H1 (cell line): ENCODE data around the gene NSDHL. TPM values are rescaled to one million over a fixed set of nuclear protein-coding genes. Genes with fewer than 3 reads are reported as not detected.

Experiments used
- CTCF ChIA-PET: fragments of 300-600 bp; sonication (Branson Sonifier 250); formaldehyde crosslinking; loops from one replicate; lab custom pipeline; 2021; ENCODE audit not compliant: partially characterized antibody; lab: Charles Lee
- POLR2A ChIA-PET: fragments of 300-600 bp; sonication (Branson Sonifier 250); formaldehyde crosslinking; loops from one replicate; lab custom pipeline; 2021; ENCODE audit warnings: inconsistent platforms; ENCODE audit not compliant: partially characterized antibody; lab: Charles Lee
- DNase-seq, 2 experiments: peaks; one replicate each; pipeline versions ENCODE4 v3.0.0 to v3.0.0-alpha.2; 2010 to 2022; ENCODE audit warnings: low spot score in 2 of 2, low read depth in 1 of 2, mixed read lengths in 1 of 2
- FAIRE-seq: peaks from 2 replicates; lab custom pipeline; 2011; peaks lifted over from hg19 to GRCh38; lab: Jason Lieb, UNC
- H2AFZ ChIP-seq: 2 replicates; pipeline ENCODE4 v1.8.1; 2012; ENCODE audit warnings: low read length, inconsistent platforms
- H2AK5ac ChIP-seq: 2 replicates; pipeline ENCODE4 v1.6.1; 2013; ENCODE audit warnings: low read depth, low read length
- H2BK120ac ChIP-seq: replicated peaks from 2 replicates; pipeline ENCODE3; 2013; ENCODE audit warnings: low read depth, low read length, inconsistent platforms
- H2BK12ac ChIP-seq: 2 replicates; pipeline ENCODE4 v1.6.1; 2013; ENCODE audit warnings: low read depth, low read length
- H2BK15ac ChIP-seq: 2 replicates; pipeline ENCODE4 v1.6.1; 2013; ENCODE audit warnings: low read length
- H2BK20ac ChIP-seq: 2 replicates; pipeline ENCODE4 v1.6.1; 2013; ENCODE audit warnings: low read length
- H2BK5ac ChIP-seq: 2 replicates; pipeline ENCODE4 v1.6.1; 2013; ENCODE audit warnings: low read depth, low read length
- H3K14ac ChIP-seq: 2 replicates; pipeline ENCODE4 v1.6.1; 2013; ENCODE audit warnings: inconsistent platforms; ENCODE audit not compliant: insufficient read length
- H3K18ac ChIP-seq: 2 replicates; pipeline ENCODE4 v1.6.1; 2013; ENCODE audit warnings: low read length; ENCODE audit errors: extremely low read depth
- H3K23ac ChIP-seq: 2 replicates; pipeline ENCODE4 v1.6.1; 2013; ENCODE audit warnings: inconsistent platforms; ENCODE audit not compliant: insufficient read length
- H3K23me2 ChIP-seq: 2 replicates; pipeline ENCODE4 v1.6.1; 2013; ENCODE audit warnings: low read depth, low read length
- H3K27ac ChIP-seq: 2 replicates; pipeline ENCODE4 v1.6.1; 2011; ENCODE audit warnings: low read depth, low read length, inconsistent platforms
- H3K27me3 ChIP-seq, 4 experiments: replicated peaks in 1 of 4; 1 replicate in 1 of 4; 2 replicates in 3 of 4; pipeline versions ENCODE4 v1.6.1 to v1.8.1; 2011 to 2013; ENCODE audit warnings: low read length in 3 of 4, mild to moderate bottlenecking in 3 of 4, inconsistent platforms in 2 of 4, mixed read lengths in 2 of 4, moderate library complexity in 1 of 4; ENCODE audit not compliant: control insufficient read depth in 3 of 4, insufficient read depth in 3 of 4; ENCODE audit errors: extremely low read depth in 1 of 4
- H3K36me3 ChIP-seq, 4 experiments: 2 replicates each; pipeline versions ENCODE4 v1.6.1 to v1.8.1; 2011 to 2013; ENCODE audit warnings: mild to moderate bottlenecking in 4 of 4, low read length in 3 of 4, moderate library complexity in 2 of 4, control low read depth in 1 of 4, inconsistent platforms in 1 of 4; ENCODE audit not compliant: insufficient read depth in 4 of 4, control insufficient read depth in 2 of 4
- H3K4ac ChIP-seq: replicated peaks from 2 replicates; pipeline ENCODE3; 2013; ENCODE audit warnings: low read length, low read depth, mixed read lengths, inconsistent platforms; ENCODE audit not compliant: insufficient read length
- H3K4me1 ChIP-seq, 4 experiments: replicated peaks in 1 of 4; 1 replicate in 1 of 4; 2 replicates in 3 of 4; pipeline versions ENCODE4 v1.6.1 to v1.8.1; 2011 to 2013; ENCODE audit warnings: low read length in 3 of 4, inconsistent platforms in 2 of 4, mixed read lengths in 1 of 4; ENCODE audit not compliant: insufficient read depth in 4 of 4, control insufficient read depth in 3 of 4
- H3K4me2 ChIP-seq, 2 experiments: 2 replicates each; pipeline versions ENCODE4 v1.6.1 to v1.8.1; 2011 to 2013; ENCODE audit warnings: low read depth in 2 of 2, low read length in 2 of 2, control low read depth in 1 of 2, inconsistent platforms in 1 of 2, mild to moderate bottlenecking in 1 of 2; ENCODE audit not compliant: insufficient read depth in 1 of 2
- H3K4me3 ChIP-seq, 4 experiments: fragments of 200-600, 300-600 bp in 1 of 4; sonication (generic), shearing (Covaris generic), sonication (Bioruptor Twin) in 1 of 4; 2 replicates each; pipeline versions ENCODE4 v1.5.1 to v1.8.1; 2011 to 2016; ENCODE audit warnings: low read length in 4 of 4, low read depth in 3 of 4, control low read depth in 2 of 4, inconsistent platforms in 2 of 4, mild to moderate bottlenecking in 2 of 4, mixed read lengths in 1 of 4, moderate library complexity in 1 of 4; ENCODE audit not compliant: insufficient read depth in 2 of 4; ENCODE audit errors: extremely low read depth in 1 of 4
- H3K56ac ChIP-seq: replicated peaks from 2 replicates; pipeline ENCODE3; 2013; ENCODE audit warnings: low read depth, mild to moderate bottlenecking, mixed read lengths, low read length, inconsistent platforms; ENCODE audit not compliant: insufficient read length
- H3K79me1 ChIP-seq: 2 replicates; pipeline ENCODE4 v1.6.1; 2013; ENCODE audit warnings: low read depth, low read length, control low read depth
- H3K79me2 ChIP-seq, 2 experiments: 2 replicates each; pipeline versions ENCODE4 v1.6.1 to v1.8.1; 2012 to 2013; ENCODE audit warnings: low read length in 2 of 2, mild to moderate bottlenecking in 2 of 2, inconsistent platforms in 1 of 2; ENCODE audit not compliant: insufficient read depth in 2 of 2, control insufficient read depth in 1 of 2
- H3K9ac ChIP-seq, 4 experiments: replicated peaks in 1 of 4; 1 replicate in 1 of 4; 2 replicates in 3 of 4; pipeline versions ENCODE4 v1.6.1 to v1.8.1; 2011 to 2013; ENCODE audit warnings: low read depth in 3 of 4, low read length in 3 of 4, control low read depth in 2 of 4, mild to moderate bottlenecking in 2 of 4, moderate library complexity in 2 of 4, inconsistent platforms in 1 of 4; ENCODE audit errors: extremely low read depth in 1 of 4
- H3K9me3 ChIP-seq, 2 experiments: 2 replicates each; pipeline versions ENCODE4 v1.6.1 to v1.8.1; 2012 to 2013; ENCODE audit warnings: mild to moderate bottlenecking in 2 of 2, moderate library complexity in 2 of 2, control low read depth in 1 of 2, inconsistent platforms in 1 of 2, low read depth in 1 of 2, low read length in 1 of 2, mixed read lengths in 1 of 2; ENCODE audit not compliant: insufficient read depth in 2 of 2
- H4K20me1 ChIP-seq, 2 experiments: replicated peaks in 1 of 2; 2 replicates each; pipeline versions ENCODE3 to v1.8.1; 2011 to 2013; ENCODE audit warnings: inconsistent platforms in 2 of 2, low read length in 2 of 2, mild to moderate bottlenecking in 1 of 2; ENCODE audit not compliant: insufficient read depth in 2 of 2, control insufficient read depth in 1 of 2
- H4K5ac ChIP-seq: 2 replicates; pipeline ENCODE4 v1.6.1; 2013; ENCODE audit warnings: low read length, low read depth, mixed read lengths, inconsistent platforms; ENCODE audit not compliant: insufficient read length
- H4K8ac ChIP-seq: 2 replicates; pipeline ENCODE4 v1.8.0; 2013; ENCODE audit warnings: mild to moderate bottlenecking, moderate library complexity, low read length, inconsistent platforms; ENCODE audit not compliant: insufficient read depth; ENCODE audit errors: extremely low read depth
- H4K91ac ChIP-seq: replicated peaks from 2 replicates; pipeline ENCODE3; 2013; ENCODE audit warnings: low read length, mixed read lengths, inconsistent platforms; ENCODE audit not compliant: insufficient read length
- ASH2L ChIP-seq: fragments of 200-600, 300-600 bp; sonication (generic); IDR thresholded peaks from one replicate; pipeline ENCODE4 v1.7.1; 2017; ENCODE audit warnings: low read length
- BRCA1 ChIP-seq: IDR thresholded peaks from 2 replicates; pipeline ENCODE4 v1.6.1; 2012; ENCODE audit warnings: low read depth, low read length, improper control_type of control experiment
- CBX5 ChIP-seq: fragments of 300-800, 300-1000 bp; sonication (generic); IDR thresholded peaks from 2 replicates; pipeline ENCODE4 v1.7.1; 2016; ENCODE audit warnings: antibody characterized with exemption, low read length, low read depth
- CHD2 ChIP-seq: IDR thresholded peaks from 2 replicates; pipeline ENCODE4 v1.6.1; 2012; ENCODE audit warnings: low read length, improper control_type of control experiment
- HDAC2 ChIP-seq, 2 experiments: fragments of 300-600 bp in 1 of 2; sonication (generic) in 1 of 2; IDR thresholded peaks; 2 replicates each; pipeline ENCODE4 v1.6.1; 2011 to 2012; ENCODE audit warnings: low read depth in 2 of 2, low read length in 2 of 2, mild to moderate bottlenecking in 2 of 2, moderate library complexity in 2 of 2, borderline replicate concordance in 1 of 2, inconsistent platforms in 1 of 2
- HDAC6 ChIP-seq: IDR thresholded peaks from one replicate; pipeline ENCODE4 v1.7.1; 2012; ENCODE audit warnings: low read depth, mild to moderate bottlenecking, inconsistent platforms, low read length, moderate library complexity
- SIRT6 ChIP-seq: IDR thresholded peaks from one replicate; pipeline ENCODE4 v1.7.1; 2012; ENCODE audit warnings: low read length, inconsistent platforms
- SP4 ChIP-seq: IDR thresholded peaks from 2 replicates; pipeline ENCODE4 v1.6.1; 2012; ENCODE audit warnings: low read length, inconsistent platforms
- SUZ12 ChIP-seq: fragments of 200-600 bp; sonication (generic); IDR thresholded peaks from 2 replicates; pipeline ENCODE4 v1.6.1; 2012; ENCODE audit warnings: mild to moderate bottlenecking, inconsistent platforms, low read length, moderate library complexity, mixed read lengths
- WGBS, 2 experiments: shearing (Covaris generic) in 1 of 2; methylation state at CpG; one replicate each; pipeline versions ENCODE4 v1.1.6 to v1.1.7; 2013 to 2015; ENCODE audit warnings: low lambda C conversion rate in 2 of 2, mixed read lengths in 2 of 2, inconsistent platforms in 1 of 2, low coverage in 1 of 2, missing lambda C conversion rate in 1 of 2; ENCODE audit not compliant: insufficient replicate concordance in 2 of 2, insufficient coverage in 1 of 2, insufficient read length in 1 of 2; ENCODE audit errors: extremely low coverage in 1 of 2, missing lambda C conversion rate in 1 of 2; 5-methylcytosine and 5-hydroxymethylcytosine counted together
- polyA plus RNA-seq, 7 experiments: library from polyadenylated mRNA; depleted of rRNA in 3 of 7; stranded (reverse) in 5 of 7; unstranded in 2 of 7; fragments of >200 nt in 5 of 7; fragments of 200-250 nt in 2 of 7; gene quantifications; 1 replicate in 5 of 7; 2 replicates in 1 of 7; 4 replicates in 1 of 7; pipeline versions ENCODE4 v1.2.1 to v1.2.3, GENCODE V29; 2011 to 2013; ENCODE audit warnings: missing spikeins in 2 of 7, mixed read lengths in 2 of 7
- total RNA-seq: library from RNA; stranded (reverse); fragmentation: NEBNext Ultra II Directional; extraction: Animal tissue kit (Norgen Biotek cat#: 25700); gene quantifications from 2 replicates; pipeline ENCODE4 v1.2.1, GENCODE V29; 2021
- TF ChIP-seq, protein P1 (sequence below): IDR thresholded peaks from 2 replicates; pipeline ENCODE4 v1.6.1; 2012; ENCODE audit warnings: inconsistent platforms

Gene NSDHL
- total and polyA plus RNA-seq, 2 of the 8 experiments (the other 6 are each of a cell fraction or from before 2014, with no cell fraction given) = 31.5 to 34.6 TPM

DNA sequence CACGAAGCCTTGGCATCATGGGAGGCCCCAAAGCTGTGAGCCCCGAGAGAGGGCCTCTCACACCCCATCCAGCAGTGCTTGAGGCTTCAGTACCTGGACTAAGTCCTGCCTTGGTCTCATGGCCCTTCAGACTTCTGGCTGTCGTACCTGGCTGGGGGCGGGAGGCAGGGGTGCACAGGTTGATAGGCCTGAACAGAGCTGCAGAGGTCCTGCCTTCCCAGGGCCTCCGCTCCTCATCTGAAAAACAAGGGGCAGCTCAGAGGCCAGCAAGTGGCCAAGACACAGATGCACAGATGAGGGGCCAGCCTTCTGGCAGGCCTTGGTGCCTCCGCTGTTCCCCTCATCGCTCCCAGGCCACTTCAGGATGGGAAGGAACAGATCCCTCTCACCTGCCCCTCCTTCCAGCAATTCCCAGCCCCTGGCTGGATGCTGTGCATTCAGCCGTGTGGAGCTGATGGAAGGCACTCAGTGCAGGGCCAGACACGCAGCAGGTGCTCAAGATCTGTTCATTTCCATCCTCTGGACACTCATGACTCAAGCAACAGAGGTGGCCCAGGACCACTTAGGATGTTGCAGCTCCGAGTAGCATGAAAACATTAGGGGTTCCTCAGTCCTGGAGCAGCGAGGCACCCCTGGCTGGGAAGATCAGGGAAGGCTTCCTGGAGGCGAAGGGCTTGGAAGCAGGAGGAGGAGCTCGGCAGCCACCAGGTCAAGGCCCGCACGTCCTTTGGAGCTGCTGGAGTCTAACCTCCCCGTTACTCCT, 68.4 kb downstream of the NSDHL start:
- no peak for TF ChIP-seq ASH2L
- no peak for TF ChIP-seq SP4
- no peak for TF ChIP-seq CBX5
- TF ChIP-seq, protein P1, sequence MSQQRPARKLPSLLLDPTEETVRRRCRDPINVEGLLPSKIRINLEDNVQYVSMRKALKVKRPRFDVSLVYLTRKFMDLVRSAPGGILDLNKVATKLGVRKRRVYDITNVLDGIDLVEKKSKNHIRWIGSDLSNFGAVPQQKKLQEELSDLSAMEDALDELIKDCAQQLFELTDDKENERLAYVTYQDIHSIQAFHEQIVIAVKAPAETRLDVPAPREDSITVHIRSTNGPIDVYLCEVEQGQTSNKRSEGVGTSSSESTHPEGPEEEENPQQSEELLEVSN = no peak
- TF ChIP-seq SIRT6 = no peak
- no peak for TF ChIP-seq BRCA1
- TF ChIP-seq CHD2 = no peak
- TF ChIP-seq HDAC6 = no peak
- no peak for TF ChIP-seq SUZ12
- no peak for TF ChIP-seq HDAC2 (IDR thresholded peaks at IDR 0.05; ENCODE audit: borderline replicate concordance in 1 of 2, low read depth in 2 of 2, low read length in 2 of 2)
- Histone ChIP-seq H3K4me1 (peaks cover 0 to 25% (median 11%) of the 10 kb centered on the region in 4 experiments; a peak in 4 of 7 replicates), H3K4ac (no peak overlapping the region), H3K4me3 (no peak overlapping the region), H3K9me3 (no peaks in the 10 kb centered on the region), H4K91ac (no peak overlapping the region), H2AK5ac (no peak overlapping the region), H4K8ac (no peak overlapping the region), H3K27me3 (no peaks in the 10 kb centered on the region; a peak in 1 of 7 replicates), H3K27ac (no peak overlapping the region), H3K4me2 (peak overlapping the region in 1 of 2 experiments; percentile 11; a peak in 2 of 4 replicates), H3K79me1 (no peaks in the 10 kb centered on the region), H3K14ac (no peak overlapping the region), H2BK12ac (no peak overlapping the region), H2BK5ac (no peak overlapping the region), H3K56ac (no peak overlapping the region), H2BK20ac (no peak overlapping the region), H3K9ac (no peak overlapping the region), H2BK15ac (no peak overlapping the region), H3K23me2 (peaks cover 2% of the 10 kb centered on the region; the same call in 1 of the 2 replicates), H2BK120ac (no peak overlapping the region), H3K23ac (no peak overlapping the region), H2AFZ (no peak overlapping the region), H4K5ac (no peak overlapping the region), H3K36me3 (no peaks in the 10 kb centered on the region), H3K79me2 (no peaks in the 10 kb centered on the region), H3K18ac (no peak overlapping the region), H4K20me1 (no peaks in the 10 kb centered on the region)
- WGBS, 2 experiments = 87% methylated on average over 9 of the region's 16 CpGs; no CpG with 5 or more reads in 1 of the 2 experiments
- ChIA-PET CTCF (interaction anchor here (0.9 to 9.6 kb wide), 5 partner anchors 9 to 134 kb away, joined by 3 to 94 read pairs (median 3); no protein-coding TSS in a partner anchor), POLR2A (interaction anchor here (0.8 to 2.9 kb wide), 5 partner anchors 8 to 26 kb away, joined by 3 to 9 read pairs (median 3); no protein-coding TSS in a partner anchor)
- DNase-seq = no peak
- no peak for FAIRE-seq
